Rectal smooth muscle tissue (tissue), 1 donor: ENCODE measurements around the gene ZFYVE1.
"Not testable (repeated sequence)": the region's sequence is repeated elsewhere in the genome, so short reads cannot be mapped to it uniquely, and the experiment has no call there.

Experiments used
- H3K27ac ChIP-seq: one replicate; pipeline ENCODE4 v1.7.0; 2013; ENCODE audit warnings: low read depth, low read length, inconsistent platforms
- H3K27me3 ChIP-seq: one replicate; pipeline ENCODE4 v1.7.0; 2013; ENCODE audit warnings: low read length; ENCODE audit not compliant: control insufficient read depth, insufficient read depth
- H3K36me3 ChIP-seq: one replicate; pipeline ENCODE4 v1.7.0; 2013; ENCODE audit warnings: low read length; ENCODE audit not compliant: control insufficient read depth, insufficient read depth
- H3K4me1 ChIP-seq: one replicate; pipeline ENCODE4 v1.7.0; 2013; ENCODE audit warnings: low read length; ENCODE audit not compliant: control insufficient read depth, insufficient read depth
- H3K4me3 ChIP-seq: one replicate; pipeline ENCODE4 v1.7.0; 2013; ENCODE audit warnings: low read length
- H3K9ac ChIP-seq: one replicate; pipeline ENCODE4 v1.7.0; 2013; ENCODE audit warnings: low read length

ZFYVE1 gene, protein sequence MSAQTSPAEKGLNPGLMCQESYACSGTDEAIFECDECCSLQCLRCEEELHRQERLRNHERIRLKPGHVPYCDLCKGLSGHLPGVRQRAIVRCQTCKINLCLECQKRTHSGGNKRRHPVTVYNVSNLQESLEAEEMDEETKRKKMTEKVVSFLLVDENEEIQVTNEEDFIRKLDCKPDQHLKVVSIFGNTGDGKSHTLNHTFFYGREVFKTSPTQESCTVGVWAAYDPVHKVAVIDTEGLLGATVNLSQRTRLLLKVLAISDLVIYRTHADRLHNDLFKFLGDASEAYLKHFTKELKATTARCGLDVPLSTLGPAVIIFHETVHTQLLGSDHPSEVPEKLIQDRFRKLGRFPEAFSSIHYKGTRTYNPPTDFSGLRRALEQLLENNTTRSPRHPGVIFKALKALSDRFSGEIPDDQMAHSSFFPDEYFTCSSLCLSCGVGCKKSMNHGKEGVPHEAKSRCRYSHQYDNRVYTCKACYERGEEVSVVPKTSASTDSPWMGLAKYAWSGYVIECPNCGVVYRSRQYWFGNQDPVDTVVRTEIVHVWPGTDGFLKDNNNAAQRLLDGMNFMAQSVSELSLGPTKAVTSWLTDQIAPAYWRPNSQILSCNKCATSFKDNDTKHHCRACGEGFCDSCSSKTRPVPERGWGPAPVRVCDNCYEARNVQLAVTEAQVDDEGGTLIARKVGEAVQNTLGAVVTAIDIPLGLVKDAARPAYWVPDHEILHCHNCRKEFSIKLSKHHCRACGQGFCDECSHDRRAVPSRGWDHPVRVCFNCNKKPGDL

DNA sequence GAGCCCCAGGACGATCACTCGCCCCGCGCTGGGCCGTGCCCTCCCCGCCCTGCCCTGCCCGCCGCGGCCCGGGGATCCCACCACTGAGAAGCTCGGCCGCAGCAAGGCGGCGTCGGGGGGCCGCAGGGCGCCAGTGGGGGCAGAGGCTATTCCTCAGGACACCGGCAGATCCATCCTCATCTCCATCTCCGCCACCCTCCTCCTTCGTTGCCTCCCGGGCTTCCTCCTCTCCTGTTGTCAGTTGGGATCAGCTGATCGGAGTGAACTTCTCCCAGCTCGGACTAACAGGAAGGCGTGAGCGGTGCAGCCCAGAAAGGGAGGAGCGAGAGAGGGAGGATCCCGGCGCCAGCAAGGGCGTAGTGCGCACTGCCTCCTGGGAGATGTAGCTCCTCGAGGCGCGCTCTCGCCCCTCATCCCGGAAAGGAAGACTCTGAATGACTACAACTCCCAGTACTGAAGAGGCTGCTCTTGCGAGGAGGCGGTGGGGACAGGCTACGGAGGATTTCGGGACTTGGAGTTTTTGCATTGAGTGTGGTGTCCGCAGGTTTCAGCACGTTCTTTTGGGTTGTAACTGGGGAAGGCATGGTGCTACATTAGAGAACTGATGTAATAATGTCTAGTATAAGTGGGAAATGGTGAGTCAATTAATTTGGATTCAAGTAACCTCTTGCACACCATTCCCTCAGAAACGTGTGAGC, at the start of gene ZFYVE1:
Gene ZFYVE1, minus strand, starts transcription at position 262 of the 698 bp plus-strand sequence. CDS start 2,598 bp downstream, outside the sequence.
- Histone ChIP-seq H3K36me3 (peaks cover 8% of the 10 kb centered on the region), H3K4me1 (peaks cover 9% of the 10 kb centered on the region), H3K27me3 (no peaks in the 10 kb centered on the region), H3K9ac (peak within 1 kb of the TSS; percentile 57), H3K4me3 (peak within 1 kb of the TSS; percentile 74), H3K27ac (peak within 1 kb of the TSS; percentile 80)

DNA sequence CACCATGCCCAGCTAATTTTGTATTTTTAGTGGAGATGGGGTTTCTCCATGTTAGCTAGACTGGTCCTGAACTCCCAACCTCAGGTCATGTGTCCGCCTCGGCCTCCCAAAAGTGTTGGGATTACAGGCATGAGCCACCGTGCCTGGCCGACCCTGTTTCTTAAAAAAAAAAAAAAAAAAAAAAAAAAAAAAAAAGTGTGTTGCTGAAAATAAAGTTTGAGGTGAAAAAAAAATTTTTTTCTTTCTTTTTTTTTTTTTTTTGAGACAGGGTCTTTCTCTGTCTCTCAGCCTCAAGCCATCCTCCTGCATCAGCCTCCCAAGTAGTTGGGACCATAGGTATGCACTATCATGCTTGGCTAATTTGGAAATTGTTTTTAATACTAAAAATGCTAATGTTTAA, 42.7 kb upstream of the ZFYVE1 start:
- Histone ChIP-seq H3K4me3 (no peak overlapping the region), H3K4me1 (no peaks in the 10 kb centered on the region), H3K27me3 (no peaks in the 10 kb centered on the region), H3K36me3 (peaks cover 7% of the 10 kb centered on the region), H3K27ac (no peak overlapping the region), H3K9ac (no peak overlapping the region)

DNA sequence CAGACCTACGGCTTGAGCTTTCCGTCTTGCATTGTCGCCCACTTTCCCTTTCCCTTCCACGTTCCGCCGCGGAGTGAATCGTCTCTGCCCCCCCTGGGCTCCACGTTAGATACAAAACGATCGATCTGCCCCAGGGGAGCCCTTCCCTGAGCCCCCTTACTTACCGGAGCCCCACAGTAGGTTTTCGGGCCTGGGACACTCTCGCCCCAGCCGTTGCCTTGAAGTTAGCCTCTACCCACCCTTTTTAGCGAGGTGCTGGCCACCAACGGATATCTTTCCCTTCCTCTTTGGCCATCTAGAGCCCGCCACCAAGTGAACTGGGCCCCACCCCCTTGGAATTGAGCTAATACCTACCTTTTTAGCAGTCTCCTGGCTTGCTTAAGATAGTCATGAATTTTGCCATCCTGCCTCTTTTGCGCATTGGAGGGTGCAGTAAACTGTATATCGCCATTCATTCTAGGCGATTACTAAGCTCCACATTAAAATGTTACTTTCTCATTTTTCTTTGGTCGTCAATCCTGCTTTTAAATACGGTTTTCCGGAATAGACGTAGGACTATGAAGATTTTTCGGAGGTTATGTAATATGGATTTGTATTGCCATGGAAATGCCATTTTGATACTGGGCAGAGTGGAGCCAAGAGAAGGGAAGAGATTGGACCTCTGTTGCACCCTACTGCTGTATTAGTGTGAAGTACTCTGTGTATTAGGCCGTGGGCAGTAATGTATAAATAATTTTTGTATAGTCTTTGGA, 32.2 kb upstream of the ZFYVE1 start:
- peak overlapping the region; percentile 96 for H3K27ac ChIP-seq
- peak overlapping the region; percentile 97 for H3K9ac ChIP-seq
- no peaks in the 10 kb centered on the region for H3K27me3 ChIP-seq
- H3K4me1 ChIP-seq, result peaks cover 5% of the 10 kb centered on the region
- peak overlapping the region; percentile 99 for H3K4me3 ChIP-seq
- H3K36me3 ChIP-seq, result peaks cover 2% of the 10 kb centered on the region

DNA sequence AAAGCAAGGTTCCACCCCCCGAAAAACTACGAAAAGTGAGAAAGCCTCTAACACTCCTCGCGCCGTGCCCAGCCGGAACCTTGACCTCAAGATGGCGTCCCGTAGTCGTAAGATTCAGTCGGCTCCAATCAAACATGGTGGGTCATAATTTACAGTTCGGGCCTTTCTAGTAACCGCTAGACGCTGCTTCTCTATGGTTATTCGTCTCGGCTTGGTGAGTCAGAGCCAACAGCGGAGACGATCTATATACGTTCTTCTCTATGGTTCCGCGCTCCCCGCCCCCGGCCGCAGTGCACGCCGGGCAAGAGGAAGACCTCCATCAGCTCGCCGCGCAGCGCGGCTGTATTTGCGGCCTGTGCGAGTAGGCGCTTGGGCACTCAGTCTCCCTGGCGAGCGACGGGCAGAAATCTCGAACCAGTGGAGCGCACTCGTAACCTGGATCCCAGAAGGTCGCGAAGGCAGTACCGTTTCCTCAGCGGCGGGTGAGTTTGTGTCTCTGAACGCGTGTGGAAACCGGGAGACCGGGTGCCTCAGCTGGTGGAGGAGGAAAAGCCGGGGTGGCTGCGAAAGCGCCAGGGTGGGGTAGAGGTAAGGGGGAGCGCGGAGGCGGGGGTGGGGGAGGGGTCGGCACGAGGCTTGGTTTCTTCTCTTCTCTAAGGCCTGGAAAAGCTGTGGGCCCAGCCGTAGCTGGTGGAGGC, 31.5 kb upstream of the ZFYVE1 start, which contains the start of gene RBM25:
Gene RBM25, plus strand, starts transcription at position 311 of the 698 bp plus-strand sequence. CDS start 13,108 bp downstream, outside the sequence.
- H3K4me1 ChIP-seq, result peaks cover 5% of the 10 kb centered on the region
- peak within 1 kb of the TSS; percentile 98 for H3K27ac ChIP-seq
- H3K27me3 ChIP-seq, result no peaks in the 10 kb centered on the region
- H3K9ac ChIP-seq, result peak within 1 kb of the TSS; percentile 100
- no peaks in the 10 kb centered on the region for H3K36me3 ChIP-seq
- H3K4me3 ChIP-seq, result peak within 1 kb of the TSS; percentile 99

DNA sequence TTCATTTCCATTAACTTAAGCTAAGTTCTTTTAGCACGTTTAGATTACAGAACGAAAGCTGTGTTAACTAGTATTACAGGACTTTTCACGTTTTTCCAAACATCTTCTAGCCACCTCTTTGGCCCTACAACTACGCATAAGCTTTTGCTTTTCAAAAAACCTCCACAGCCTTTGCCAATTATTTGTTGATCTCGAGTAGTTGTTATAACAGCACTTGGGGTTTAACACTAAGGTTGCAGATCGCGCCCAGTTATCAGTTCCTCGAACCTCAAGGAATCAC, 31.0 kb upstream of the ZFYVE1 start:
- no peaks in the 10 kb centered on the region for H3K27me3 ChIP-seq
- peak overlapping the region; percentile 98 for H3K27ac ChIP-seq
- H3K9ac ChIP-seq, result peak overlapping the region; percentile 47
- H3K4me1 ChIP-seq, result peaks cover 5% of the 10 kb centered on the region
- H3K4me3 ChIP-seq, result peak overlapping the region; percentile 75
- H3K36me3 ChIP-seq, result no peaks in the 10 kb centered on the region

DNA sequence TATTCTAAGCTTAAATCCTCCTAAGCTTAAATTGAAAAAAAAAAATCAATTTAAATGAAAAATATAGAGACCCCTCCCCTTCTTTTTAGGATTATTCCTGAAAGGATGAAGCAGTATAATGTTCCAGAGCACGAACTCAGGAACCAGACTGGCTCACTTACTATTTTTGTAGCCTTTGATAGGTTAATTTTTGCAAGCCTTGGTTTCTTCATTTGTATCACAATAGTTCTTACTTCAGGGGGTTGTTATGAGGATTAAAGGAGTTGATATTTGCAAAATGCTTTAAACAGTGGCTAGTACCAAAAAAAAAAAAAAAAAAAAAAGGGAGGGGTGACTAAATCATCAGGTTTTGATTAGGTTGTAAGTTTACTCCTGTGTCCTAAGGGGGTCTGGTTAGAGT, 28.3 kb upstream of the ZFYVE1 start:
- no peak overlapping the region for H3K4me3 ChIP-seq
- no peak overlapping the region for H3K9ac ChIP-seq
- no peak overlapping the region for H3K27ac ChIP-seq
- peaks cover 5% of the 10 kb centered on the region for H3K4me1 ChIP-seq
- H3K27me3 ChIP-seq, result no peaks in the 10 kb centered on the region
- no peaks in the 10 kb centered on the region for H3K36me3 ChIP-seq

DNA sequence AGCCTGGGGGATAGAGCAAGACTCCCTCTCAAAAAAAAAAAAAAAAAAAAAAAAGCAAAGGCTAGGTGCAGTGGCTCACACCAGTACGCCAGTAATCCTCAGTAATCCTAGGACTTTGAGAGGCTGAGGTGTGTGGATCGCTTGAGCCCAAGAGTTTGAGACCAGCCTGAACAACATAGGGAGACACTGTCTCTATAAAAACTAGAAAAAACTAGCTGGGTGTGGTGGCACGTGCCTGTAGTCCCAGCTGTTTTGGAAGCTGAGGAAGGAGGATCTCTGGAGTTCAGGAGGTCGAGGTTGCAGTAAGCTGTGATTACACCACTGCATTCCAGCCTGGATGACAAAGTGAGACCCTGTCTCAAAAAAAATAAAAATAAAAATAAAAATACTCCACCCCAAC, 22.5 kb upstream of the ZFYVE1 start:
- no peaks in the 10 kb centered on the region for H3K36me3 ChIP-seq
- H3K4me1 ChIP-seq, result no peaks in the 10 kb centered on the region
- no peaks in the 10 kb centered on the region for H3K27me3 ChIP-seq
- H3K27ac ChIP-seq, result no peak overlapping the region
- no peak overlapping the region for H3K4me3 ChIP-seq
- H3K9ac ChIP-seq, result no peak overlapping the region

DNA sequence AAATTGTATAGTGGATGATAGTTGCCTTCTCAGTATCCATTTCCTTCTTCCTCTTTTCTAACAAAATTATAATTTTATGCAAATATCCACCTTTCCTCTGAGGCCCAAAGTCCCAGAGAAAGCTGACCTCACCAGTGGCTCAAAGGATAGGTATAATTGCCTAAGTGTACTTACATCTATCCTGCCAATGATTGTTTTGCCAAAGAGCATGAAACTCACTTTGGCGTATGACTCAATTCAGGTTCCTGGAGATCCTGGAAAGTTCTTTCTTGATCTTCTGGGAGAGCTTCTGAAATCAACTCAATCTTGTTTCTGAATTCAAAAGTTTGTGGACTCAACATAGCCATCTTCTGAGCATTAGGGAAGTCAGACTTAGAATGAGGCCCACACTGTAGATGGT, 20.9 kb upstream of the ZFYVE1 start:
- no peak overlapping the region for H3K9ac ChIP-seq
- no peaks in the 10 kb centered on the region for H3K4me1 ChIP-seq
- H3K27me3 ChIP-seq, result no peaks in the 10 kb centered on the region
- H3K4me3 ChIP-seq, result no peak overlapping the region
- H3K27ac ChIP-seq, result no peak overlapping the region
- no peaks in the 10 kb centered on the region for H3K36me3 ChIP-seq

DNA sequence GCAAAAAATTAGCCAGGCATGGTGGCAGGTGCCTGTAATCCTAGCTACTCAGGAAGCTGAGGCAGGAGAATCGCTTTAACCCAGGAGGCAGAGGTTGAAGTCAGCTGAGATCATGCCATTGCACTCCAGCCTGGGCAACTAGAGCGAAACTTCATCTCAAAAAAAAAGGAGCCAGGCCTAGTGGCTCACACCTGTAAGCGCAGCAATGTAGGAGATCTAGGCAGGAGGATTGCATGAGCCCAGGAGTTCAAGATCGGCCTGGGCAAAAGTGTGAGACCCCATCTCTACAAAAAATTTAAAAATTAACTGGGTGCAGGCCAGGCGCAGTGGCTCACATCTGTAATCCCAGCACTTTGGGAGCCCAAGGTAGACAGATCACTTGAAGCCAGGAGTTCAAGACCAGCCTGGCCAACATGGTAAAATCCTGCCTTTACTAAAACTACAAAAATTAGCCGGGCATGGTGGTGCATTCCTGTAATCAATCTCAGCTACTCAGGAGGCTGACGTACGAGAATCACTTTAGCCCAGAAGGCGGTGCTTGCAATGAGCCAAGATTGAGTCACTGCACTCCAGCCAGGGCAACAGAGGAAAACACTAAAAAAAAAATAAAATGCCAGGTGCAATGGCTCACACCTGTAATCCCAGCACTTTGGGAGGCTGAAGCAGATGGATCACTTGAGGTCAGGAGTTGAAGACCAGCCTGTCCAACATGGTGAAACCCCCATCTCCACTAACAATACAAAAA, 10.0 kb upstream of the ZFYVE1 start:
- not testable (repeated sequence) for H3K4me1 ChIP-seq, H3K9ac ChIP-seq, H3K36me3 ChIP-seq, H3K27me3 ChIP-seq, H3K4me3 ChIP-seq, H3K27ac ChIP-seq

DNA sequence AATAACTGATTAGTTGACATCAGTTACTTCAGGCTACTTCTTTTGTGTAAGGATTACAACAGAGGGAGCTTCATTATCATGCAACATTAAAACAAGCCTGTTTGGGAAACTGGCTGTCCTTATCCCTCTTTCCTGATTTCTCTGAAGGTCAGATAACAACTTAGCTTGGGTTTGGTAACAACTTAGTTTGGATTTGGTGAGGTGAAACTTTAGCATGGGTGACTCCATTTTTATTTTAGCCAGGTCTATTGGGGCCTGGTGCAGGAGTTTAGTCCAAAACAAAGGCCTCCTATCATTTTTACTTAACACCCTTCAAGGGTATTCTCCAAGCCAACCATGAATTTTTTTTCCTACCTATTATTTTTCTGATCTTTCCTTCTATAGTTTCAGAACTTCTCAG, 1.1 kb upstream of the ZFYVE1 start:
- Histone ChIP-seq H3K27me3 (no peaks in the 10 kb centered on the region), H3K36me3 (peaks cover 8% of the 10 kb centered on the region), H3K27ac (no peak overlapping the region), H3K4me1 (peaks cover 4% of the 10 kb centered on the region), H3K4me3 (no peak overlapping the region), H3K9ac (no peak overlapping the region)

DNA sequence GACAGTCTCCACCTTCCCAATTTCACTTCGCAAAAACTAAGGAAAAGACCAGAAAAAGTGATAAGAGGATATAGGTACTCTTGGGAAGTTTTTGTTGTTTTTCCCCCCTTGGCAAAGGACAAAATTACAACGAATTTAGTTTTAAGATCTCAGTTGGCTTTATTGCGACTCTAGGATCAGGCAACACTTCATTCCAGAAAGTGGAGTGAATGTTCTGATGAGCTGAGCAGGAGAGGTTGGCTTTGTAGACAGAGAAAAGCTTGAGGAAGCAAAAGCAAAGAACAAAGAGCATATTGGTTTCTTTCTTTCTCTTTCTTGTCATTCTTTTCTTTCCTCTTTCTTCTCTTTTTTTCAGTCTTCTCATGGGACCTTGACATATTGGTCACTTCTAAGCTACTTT, 640 bp upstream of the ZFYVE1 start:
- peak overlapping the region; percentile 19 for H3K27ac ChIP-seq
- H3K27me3 ChIP-seq, result no peaks in the 10 kb centered on the region
- peaks cover 5% of the 10 kb centered on the region for H3K4me1 ChIP-seq
- H3K9ac ChIP-seq, result no peak overlapping the region
- H3K4me3 ChIP-seq, result peak overlapping the region; percentile 57
- H3K36me3 ChIP-seq, result peaks cover 8% of the 10 kb centered on the region
